Hematopoietic multipotent progenitor cell treated with erythropoietin and hydrocortisone succinate and interleukin-3 and kit ligand, for 8 days (in vitro differentiated cells): ENCODE data around the gene FAM136A.
A peak's percentile ranks its signal among the peaks of the same experiment; 100 is the strongest.
"Not testable (repeated sequence)": the region's sequence is repeated elsewhere in the genome, so short reads cannot be mapped to it uniquely, and the experiment has no call there.

ENCODE experiments used
- DNase-seq: peaks from one replicate; pipeline ENCODE4 v3.0.0-alpha.2; 2015

FAM136A gene

GRCh38 chr2:70283500-70284191 is 18.2 kb downstream of the FAM136A start:
- no peak for DNase-seq

GRCh38 chr2:70282439-70282838 is 19.4 kb downstream of the FAM136A start:
- DNase-seq, result no peak

DNA sequence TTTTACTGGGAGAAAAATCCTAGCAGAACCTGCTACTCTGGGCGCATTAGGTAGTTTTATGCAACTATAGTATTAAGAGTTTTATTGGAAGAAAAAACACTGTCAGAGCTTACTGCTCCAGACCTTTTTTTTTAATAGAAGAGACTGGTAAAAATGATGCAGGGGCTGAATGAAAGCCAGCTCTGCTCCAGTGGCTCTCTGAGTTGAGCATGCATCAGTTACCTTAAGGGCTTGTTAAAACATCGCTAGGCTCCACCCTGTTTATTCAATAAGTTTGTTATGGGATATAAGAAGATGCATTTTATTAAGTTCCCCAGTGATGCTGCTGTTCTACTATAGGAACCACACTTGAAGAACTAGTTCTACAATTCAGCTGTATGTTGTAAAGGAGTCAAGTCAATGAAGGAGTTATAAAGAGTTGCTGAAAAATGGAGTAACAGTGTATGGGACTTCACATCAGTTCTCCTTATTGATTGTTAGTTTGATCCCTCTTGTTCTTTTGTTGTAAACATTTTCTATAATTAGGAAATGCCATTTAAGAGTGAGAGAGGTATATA is 21.5 kb downstream of the FAM136A start:
- DNase-seq, result no peak

- DNase-seq, result no peak
Observed at GRCh38 chr2:70270323-70270722, 31.5 kb downstream of the FAM136A start.

DNA sequence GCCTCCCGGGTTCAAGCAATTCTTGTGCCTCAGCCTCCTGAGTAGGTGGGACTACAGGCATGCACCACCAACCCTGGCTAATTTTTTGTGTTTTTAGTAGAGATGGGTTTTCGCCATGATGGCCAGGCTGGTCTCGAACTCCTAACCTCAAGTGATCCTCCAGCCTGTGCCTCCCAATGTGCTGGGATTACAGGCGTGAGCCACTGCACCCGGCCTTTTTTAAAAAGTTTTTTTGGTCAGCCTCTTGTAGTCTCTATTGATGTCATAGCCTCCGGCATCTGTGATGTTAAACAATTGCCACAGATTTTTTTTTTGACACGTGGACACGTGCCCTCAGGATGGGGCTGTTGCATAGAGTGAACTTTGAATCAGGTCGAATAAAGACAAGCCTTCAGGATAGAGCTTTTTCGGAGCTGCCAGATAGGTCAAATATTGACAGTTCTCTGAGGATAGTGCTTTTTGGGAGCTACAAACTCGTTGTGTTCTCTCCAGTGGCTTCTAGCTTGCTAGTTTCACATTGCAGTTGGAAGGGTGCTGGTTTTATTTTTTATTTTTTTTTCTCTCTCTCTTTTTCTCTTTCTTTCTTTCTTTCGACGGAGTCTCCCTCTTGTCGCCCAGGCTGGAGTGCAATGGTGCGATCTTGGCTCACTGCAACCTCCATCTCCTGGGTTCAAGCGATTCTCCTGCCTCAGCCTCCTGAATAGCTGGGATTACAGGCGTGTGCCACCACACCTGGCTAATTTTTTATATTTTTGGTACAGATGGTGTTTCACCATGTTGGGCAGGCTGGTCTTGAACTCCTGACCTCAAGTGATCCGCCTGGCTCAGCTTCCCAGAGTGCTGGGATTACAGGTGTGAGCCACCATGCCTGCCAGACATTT is 32.2 kb downstream of the FAM136A start:
- DNase-seq, result not testable (repeated sequence)

DNA sequence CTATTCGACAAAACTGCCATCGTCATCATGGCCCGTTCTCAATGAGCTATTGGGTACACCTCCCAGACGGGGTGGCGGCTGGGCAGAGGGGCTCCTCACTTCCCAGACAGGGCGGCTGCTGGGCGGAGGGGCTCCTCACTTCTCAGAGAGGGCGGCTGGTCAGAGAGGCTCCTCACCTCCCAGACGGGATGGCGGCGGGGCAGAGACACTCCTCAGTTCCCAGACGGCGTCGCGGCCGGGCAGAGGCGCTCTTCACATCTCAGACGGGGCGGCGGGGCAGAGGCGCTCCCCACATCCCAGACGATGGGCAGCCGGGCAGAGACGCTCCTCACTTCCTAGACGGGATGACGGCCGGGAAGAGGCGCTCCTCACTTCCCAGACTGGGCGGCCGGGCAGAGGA is 34.9 kb downstream of the FAM136A start:
- not testable (repeated sequence) for DNase-seq

DNA sequence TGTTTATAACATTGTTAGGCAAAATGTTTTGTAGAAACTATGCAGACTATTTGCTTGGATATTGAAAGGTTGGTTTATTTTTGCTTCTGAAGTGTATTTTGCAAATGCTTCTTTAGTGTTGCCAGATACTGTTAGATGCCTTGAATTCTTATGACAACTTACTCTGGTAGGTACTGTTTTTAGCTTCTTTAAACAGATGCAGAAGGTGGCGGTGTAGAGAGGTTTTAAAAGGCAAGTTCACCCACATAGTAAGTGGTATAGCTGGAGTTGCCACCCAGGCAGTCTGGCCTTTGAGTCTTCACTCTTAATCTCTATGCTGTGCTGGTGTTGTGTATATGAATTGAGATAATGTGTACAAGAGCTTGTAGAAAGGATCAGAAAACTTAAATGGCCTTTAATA is 40.4 kb downstream of the FAM136A start:
- DNase-seq, result peak; percentile 25

GRCh38 chr2:70258532-70258875 is 43.4 kb downstream of the FAM136A start:
- peak; percentile 24 for DNase-seq

- no peak for DNase-seq
Observed at GRCh38 chr2:70255637-70256314, 46.1 kb downstream of the FAM136A start.

- no peak for DNase-seq
Observed at GRCh38 chr2:70250434-70250833, 51.4 kb downstream of the FAM136A start.

DNA sequence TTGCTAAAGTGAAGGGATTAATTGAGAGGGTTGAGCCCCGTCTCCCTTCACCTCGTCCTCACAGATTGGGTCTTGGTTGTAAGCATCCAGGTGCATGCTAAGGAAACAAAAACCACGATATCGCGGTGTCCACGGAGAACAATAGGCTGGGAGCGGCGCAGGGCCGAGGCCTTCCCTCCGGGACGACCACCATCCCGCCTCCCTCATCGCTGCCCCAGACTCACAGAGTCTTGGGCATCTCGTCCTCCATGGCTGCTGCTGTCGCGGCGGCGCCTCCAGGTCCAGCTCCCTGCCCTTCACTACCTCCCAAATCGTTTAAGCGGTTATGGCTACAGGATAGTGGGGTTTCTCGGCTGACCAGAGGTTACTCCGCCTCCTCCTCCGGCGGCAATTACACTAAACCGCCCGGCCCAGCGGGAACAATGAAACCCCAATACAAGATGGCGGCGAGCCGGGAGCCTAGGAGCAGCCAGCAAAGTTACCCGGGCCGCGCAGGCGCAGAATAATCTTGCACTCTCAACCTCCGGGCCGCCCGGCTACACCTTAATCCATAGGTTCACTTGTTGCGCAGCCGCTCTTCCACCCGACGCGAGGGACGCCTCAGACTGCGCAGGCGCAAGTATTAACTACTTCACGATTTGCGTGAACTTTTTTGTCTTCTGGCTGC is 53.6 kb downstream of the FAM136A start, which contains the start of gene TIA1:
TSS of gene TIA1 (minus strand) at position 448 of the 667 bp plus-strand sequence. CDS start at position 250, 198 bp downstream.
- DNase-seq, result peak; percentile 99

DNA sequence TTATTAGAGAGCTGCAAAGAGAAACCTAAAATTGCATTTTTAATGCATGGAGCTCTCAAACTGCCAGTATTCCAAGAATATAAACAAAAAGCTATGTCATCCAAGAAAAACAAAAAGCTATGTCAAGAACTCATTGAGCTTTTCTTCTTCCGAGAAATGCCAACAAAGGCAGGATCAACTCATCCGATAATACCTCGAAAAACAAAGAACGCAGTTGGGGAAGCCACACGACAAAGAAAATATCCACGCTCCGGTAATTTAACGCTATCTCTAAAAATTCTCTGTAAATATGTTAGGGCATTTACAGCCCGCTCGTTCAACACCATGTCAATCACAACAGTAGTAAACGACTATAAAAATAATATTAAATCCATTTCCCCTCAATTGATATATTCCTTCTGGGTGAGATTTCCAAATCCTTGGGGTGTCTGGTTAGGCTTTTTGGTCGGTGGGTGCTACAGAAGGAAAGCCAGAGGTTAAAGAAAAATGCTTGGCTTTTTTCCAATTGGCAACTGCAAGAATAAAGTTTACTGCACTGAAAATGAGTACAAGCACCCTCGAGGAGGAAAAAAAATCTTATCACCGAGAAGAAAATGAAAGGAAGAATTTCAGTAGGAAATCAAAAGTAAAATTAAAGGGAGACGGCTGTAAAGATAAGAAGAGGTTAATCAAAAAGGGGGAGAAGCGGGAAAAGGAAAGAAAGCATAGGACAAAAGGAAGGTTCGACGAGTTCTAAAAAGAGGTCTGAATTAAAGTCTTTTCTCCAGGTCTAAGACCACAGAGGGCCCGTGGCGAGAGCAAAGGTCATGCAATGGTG is 54.3 kb downstream of the FAM136A start:
- peak; percentile 56 for DNase-seq
